M059J (cell line): ENCODE results near the gene LDB1. TPM values are rescaled to one million over a fixed set of nuclear protein-coding genes. Genes with fewer than 3 reads are reported as not detected.

Source experiments
- DNase-seq: peaks from one replicate; pipeline ENCODE4 v3.0.0-alpha.2; 2012; ENCODE audit warnings: low read depth
- total RNA-seq: library from RNA; depleted of rRNA; stranded (reverse); fragments of >200 nt; shearing (Covaris generic); gene quantifications from 2 replicates; pipeline ENCODE4 v1.2.3, GENCODE V29; 2014; rRNA removed

The LDB1 gene
- total RNA-seq, 1 experiment from 2014 or later: 25.0 TPM

GRCh38 chr10:102064503-102064867 is 55.7 kb downstream of the LDB1 start:
- no peak for DNase-seq

GRCh38 chr10:102059987-102060386 is 60.2 kb downstream of the LDB1 start:
- no peak for DNase-seq

Other genes starting within 250 kb of the LDB1 start
- 6.9 and 13.0 TPM in 2 replicates for gene ARMH3, start 64.2 kb downstream of the LDB1 start, total RNA-seq
- 10.6 and 19.8 TPM in 2 replicates for gene HPS6, start 55.0 kb downstream of the LDB1 start, total RNA-seq
- 14.7 and 15.1 TPM in 2 replicates for gene PPRC1, start 12.7 kb upstream of the LDB1 start, total RNA-seq
- gene NOLC1, start 32.0 kb upstream of the LDB1 start, total RNA-seq: 50.7 and 63.0 TPM in 2 replicates
- 0.17 and 0.27 TPM in 2 replicates for gene ELOVL3, start 105.9 kb upstream of the LDB1 start, total RNA-seq
- gene PITX3, start 121.1 kb upstream of the LDB1 start, total RNA-seq: not detected in 2 replicates
- gene GBF1, start 125.2 kb upstream of the LDB1 start, total RNA-seq: 34.4 and 54.7 TPM in 2 replicates